Esophagus squamous epithelium (tissue), 4 donors: ENCODE data around the gene CNTN1.

Experiments
- POLR2A ChIP-seq, 4 donors: fragments of 450-650 bp; IDR thresholded peaks; one replicate each; pipeline ENCODE4 v1.6.1; 2017; ENCODE audit warnings: antibody characterized with exemption in 4 of 4, mild to moderate bottlenecking in 4 of 4, moderate library complexity in 3 of 4
- TF ChIP-seq, protein P1 (sequence below), 6 experiments: fragments of 450-650 bp in 4 of 6; fragments of 200-600 bp in 2 of 6; sonication (generic) in 2 of 6; IDR thresholded peaks; one replicate each; pipeline ENCODE4 v1.5.1; 2016 to 2019; ENCODE audit warnings: antibody characterized with exemption in 6 of 6, mild to moderate bottlenecking in 4 of 6, moderate library complexity in 4 of 6

DNA sequence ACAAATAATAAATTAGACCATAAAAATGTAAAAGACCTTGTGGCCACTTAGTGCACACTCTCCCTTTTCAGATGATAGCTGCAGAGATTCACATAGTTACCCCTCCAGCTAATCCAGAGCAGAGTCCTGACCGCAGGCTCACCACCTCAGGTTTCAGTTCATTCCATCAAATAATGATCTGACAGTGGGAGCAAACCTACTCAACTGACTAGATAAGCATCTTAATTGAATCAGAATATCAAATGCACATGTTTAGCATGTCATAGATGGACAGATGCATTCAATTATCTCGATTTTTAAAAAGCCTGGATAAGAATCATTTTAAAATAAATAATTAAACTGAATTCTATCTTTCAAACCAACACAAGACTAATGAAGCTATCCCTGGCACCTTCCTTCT is 253.5 kb downstream of the CNTN1 start:
- TF ChIP-seq, protein P1, sequence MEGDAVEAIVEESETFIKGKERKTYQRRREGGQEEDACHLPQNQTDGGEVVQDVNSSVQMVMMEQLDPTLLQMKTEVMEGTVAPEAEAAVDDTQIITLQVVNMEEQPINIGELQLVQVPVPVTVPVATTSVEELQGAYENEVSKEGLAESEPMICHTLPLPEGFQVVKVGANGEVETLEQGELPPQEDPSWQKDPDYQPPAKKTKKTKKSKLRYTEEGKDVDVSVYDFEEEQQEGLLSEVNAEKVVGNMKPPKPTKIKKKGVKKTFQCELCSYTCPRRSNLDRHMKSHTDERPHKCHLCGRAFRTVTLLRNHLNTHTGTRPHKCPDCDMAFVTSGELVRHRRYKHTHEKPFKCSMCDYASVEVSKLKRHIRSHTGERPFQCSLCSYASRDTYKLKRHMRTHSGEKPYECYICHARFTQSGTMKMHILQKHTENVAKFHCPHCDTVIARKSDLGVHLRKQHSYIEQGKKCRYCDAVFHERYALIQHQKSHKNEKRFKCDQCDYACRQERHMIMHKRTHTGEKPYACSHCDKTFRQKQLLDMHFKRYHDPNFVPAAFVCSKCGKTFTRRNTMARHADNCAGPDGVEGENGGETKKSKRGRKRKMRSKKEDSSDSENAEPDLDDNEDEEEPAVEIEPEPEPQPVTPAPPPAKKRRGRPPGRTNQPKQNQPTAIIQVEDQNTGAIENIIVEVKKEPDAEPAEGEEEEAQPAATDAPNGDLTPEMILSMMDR (IDR thresholded peaks at IDR 0.05): no peak
- TF ChIP-seq POLR2A (IDR thresholded peaks at IDR 0.05): no peak
